Adrenal gland (tissue), 5 donors: Measurements from ENCODE around the gene MYOM1.

Experiments used
- CTCF ChIP-seq, 6 experiments: fragments of 450-650 bp in 4 of 6; fragments of 200-600 bp in 2 of 6; sonication (generic) in 1 of 6; IDR thresholded peaks; 1 replicate in 5 of 6; 2 replicates in 1 of 6; pipeline versions ENCODE4 v1.5.1 to v1.8.0; 2016 to 2021; ENCODE audit warnings: antibody characterized with exemption in 6 of 6, mild to moderate bottlenecking in 2 of 6, moderate library complexity in 1 of 6
- POLR2A ChIP-seq, 2 donors: fragments of 450-650 bp; IDR thresholded peaks; one replicate each; pipeline ENCODE4 v1.6.1; 2017; ENCODE audit warnings: antibody characterized with exemption in 2 of 2, mild to moderate bottlenecking in 2 of 2, moderate library complexity in 1 of 2
- donor health status: DM: no; HTN: no; CAD: no.

GRCh38 chr18:3095921-3096320 is 123.8 kb downstream of the MYOM1 start:
- TF ChIP-seq POLR2A (IDR thresholded peaks at IDR 0.05): no peak
- no peak for TF ChIP-seq CTCF (IDR thresholded peaks at IDR 0.05)
